Measurements from ENCODE around the gene OR1K1.
"Not testable (repeated sequence)": the region's sequence is repeated elsewhere in the genome, so short reads cannot be mapped to it uniquely, and the experiment has no call there.

Gene OR1K1

DNA sequence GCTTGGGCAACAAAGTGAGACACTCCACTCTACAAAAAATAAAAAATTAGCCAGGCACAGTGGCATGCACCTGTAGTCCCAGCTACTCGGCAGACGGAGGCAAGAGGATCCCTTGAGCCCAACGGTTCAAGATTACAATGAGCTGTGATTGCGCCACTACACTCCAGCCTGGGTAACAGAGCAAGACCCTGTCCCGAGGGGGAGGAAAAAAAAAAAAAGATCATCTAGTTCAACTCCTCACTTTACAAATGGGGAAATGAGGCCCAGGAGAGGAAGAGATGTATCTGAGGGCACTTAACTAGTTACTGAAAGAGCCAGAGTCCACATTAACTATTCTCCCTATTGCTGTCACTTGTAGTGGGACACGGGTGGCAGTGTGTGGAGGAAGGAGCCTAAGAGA is 14.6 kb downstream of the OR1K1 start:
- no peak for DNase-seq

DNA sequence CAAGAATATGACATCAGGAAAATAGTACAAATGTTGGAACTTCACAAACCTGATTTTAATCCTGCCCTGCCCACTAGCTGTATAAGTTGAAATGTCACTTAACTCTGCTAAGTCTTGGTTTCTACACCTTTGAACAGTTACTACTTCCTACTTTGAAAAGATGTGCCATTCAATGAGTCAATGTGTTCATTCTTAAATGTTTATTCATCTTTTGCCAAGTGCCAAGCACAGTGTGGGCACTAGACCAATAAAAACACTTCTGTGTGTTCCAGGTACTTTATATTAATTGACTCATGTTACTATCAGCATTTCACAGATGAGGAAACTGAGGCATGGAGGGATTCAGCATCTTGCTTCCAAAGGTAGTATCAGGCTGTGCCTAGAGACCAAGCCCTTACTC is 15.6 kb downstream of the OR1K1 start:
- no peak for DNase-seq

DNA sequence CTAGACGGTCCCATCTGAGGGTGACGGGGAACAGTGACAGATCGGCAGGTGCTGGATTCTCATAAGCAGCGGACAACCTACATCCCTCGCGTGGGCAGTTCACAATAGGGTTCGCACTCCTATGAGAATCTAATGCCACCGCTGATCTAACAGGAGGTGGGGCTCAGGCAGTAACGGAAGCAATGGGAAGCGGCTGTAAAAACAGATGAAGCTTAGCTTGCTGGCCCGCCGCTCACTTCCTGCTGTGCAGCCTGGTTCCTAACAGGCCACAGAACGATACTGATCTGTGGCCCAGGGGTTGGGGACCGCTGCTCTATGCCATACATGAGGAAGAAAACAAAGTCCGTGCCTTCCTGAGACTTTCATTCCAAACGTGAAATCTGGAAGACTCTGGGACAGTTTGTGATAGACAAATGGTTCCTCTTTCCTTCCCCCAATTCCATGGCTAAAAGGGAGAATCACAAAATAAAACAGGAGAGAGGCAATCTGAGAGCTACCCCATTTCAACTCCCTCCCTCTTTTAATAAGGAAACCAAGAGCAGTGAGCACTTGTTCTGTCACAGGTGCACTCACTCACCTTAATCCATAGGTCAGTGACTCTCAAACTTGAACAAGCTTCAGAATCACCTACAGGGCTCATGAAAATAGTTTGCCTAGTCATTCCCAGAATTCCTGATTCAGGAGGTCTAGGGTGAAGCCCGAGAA is 16.4 kb downstream of the OR1K1 start:
- no peak for DNase-seq

DNA sequence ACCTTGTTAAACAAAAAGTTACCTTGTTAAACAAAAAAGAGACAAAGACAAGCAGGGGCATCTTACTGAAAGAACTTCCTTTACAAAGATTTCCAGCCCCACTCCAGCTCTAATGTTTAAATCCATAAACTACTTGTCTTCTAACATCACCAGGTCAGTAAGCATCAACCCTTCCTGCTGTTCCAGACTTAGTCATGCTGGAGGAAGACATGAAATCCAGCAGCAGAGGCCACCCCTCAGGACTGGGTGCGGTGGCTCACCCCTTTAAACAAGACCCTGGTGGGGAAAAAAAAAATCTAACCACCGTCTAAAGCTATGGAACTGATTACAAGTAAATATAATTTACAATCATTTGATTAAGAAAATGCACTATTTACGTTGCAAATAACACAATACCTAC is 19.4 kb downstream of the OR1K1 start:
- DNase-seq, result peak in 1 of 3 experiments; percentile 34

DNA sequence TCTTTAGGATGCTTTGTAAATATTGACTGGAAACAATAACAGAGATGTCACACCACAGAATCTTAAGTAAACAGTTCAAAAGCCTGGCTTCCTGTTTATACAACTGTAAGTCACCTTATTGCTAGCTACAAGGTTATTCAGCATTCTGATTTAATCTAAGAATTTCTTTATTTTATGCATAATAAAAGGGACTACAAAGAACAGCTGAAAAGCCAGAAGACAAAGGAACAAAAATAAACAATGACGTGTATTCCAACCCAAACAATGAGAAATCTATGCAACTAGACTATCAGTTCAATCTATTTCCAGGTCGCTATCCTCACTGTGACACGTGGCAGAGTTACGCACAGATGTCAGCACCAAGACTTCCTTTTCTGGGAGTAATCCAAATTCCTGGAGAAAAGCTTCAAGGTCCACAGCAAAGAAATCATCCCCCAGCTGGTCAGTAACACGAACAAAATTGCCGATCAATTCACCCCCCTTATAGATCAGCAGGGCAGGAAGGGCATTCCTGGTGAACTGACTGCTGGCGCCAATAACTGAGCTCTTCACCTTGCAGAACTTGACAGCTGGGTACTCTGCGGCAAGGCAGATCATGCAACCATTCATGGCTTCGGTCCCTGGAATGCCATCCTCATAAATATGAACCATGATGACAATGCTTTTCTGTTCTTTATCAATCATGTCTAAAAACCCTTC is 20.0 kb downstream of the OR1K1 start:
- peak in 1 of 3 experiments; percentile 34 for DNase-seq

DNA sequence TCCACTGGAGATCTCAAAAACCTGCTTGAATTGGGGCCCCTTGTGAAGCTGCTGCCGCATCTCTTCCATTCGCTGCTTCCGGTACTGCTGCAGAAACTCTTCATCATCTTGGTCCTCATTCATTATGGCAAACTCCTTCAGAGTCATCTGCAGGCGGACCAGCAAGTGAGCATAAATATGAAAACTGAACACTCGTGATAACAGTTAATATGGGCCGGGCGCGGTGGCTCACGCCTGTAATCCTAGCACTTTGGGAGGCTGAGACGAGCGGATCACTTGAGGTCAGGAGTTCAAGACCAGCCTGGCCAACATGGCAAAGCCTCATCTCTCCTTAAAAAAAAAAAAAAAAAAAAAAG is 20.5 kb downstream of the OR1K1 start:
- DNase-seq, result no peak

DNA sequence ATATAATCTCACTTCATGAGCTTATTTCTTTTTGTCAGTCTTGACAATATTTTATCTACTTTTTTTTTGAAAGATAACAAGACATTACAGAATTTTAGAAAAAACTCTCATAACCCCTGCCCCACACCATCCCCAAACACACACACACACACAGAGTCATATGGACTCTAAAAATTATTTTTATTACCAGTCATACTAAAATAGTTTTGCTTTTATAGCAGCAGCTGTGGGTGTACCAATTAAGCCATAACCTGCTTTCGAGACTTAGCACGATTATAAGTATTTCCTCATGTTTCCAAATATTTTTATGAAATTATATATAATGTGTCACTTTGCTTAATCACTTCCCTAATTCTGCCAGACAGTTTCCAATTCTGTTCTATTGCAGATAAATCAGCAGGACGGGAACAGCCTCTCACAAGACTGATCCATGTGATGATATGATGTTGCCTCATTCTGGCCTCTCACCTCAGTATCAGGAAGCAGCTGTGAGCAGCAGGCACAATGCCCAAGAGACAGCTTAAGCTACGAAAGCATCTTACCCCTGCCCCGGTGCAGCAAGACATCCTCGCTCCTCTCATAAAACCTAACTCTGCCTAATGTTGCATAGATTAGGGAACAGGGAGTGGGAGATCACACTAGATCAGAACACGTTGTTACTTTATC is 21.5 kb downstream of the OR1K1 start:
- DNase-seq, result no peak

DNA sequence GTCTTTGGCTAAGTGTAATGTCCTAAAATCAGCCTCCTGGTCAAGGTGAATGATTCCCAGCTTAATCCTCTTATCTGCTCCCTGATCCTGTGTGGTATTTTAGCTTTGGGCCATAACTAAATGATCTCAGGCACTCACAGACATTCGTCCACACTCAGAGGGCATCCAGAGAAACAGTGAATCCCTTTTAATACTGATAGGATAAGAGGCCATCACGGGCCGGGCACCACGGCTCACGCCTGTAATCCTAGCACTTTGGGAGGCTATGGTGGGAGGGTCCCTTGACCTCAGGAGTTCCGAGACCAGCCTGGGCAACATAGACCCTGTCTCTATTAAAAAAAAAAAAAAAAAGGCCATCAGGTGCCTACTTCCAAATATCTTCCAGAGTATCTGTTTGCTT is 22.1 kb downstream of the OR1K1 start:
- DNase-seq, result no peak

DNA sequence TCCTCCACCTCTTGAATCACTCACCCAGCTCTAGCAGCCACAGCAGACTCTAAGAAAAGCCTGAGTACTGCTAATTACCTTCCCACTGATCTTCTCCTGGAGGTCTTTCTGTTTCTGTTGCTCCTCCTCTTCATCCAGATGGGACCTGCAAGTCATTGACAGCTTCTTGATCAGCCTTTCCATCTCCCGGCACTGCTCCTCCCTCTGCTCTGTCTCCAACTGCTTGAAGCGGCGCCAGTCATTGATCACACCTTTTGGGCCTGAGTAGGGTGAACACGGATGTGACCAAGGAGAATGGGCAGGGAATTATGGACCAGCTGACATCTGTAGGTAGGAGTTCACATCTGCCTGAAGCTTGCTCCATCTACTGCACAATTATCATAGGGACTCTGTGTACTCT is 23.0 kb downstream of the OR1K1 start:
- no peak for DNase-seq

DNA sequence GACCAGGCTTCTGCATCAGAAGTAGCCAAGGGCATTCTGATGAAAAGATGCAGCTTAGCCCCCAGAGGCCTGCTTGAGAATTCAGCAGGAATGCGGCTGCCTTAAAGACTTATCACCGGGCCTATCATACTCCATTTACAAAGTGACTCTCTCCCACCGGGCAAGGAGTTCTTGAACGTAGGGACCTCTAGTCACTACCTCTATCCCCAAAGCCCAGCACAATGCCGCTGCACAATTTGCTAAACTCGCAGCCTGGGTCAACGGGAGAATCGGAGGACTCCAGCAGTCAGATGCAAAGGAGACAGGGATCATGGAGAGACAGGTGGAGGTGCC is 27.8 kb downstream of the OR1K1 start:
- no peak for DNase-seq

DNA sequence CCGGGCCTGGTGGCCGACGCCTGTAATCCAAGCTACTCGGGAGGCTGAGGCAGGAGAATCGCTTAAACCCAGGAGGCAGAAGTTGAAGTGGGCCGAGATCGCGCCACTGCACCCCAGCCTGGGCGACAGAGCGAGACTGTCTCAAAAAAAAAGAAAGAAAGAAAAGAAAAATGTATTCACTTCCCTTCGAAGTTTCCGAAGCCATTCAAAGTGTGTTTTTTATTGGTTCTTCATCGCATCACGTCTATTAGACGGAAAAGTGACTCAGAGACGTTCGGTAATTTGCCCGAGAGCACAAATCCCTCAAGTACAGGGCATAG is 29.0 kb downstream of the OR1K1 start:
- DNase-seq, result not testable (repeated sequence)

DNA sequence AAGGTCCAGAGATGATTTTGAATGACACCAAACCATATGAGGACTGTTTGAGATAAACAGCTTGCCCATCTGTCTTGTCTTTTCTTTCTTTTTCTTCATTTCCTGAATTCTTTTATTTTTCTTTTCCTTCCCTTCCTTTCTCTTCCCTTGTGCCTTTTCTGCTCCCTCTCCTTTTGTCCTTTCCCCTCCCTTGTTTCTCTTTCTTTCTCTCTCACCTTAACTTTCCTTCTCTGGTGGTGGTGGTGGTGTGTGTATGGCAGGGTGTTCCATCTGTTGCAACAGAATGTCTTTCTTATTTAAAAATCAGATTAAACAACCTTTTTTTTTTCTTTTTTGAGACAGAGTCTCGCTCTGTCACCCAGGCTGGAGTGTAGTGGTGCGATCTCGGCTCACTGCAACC is 32.3 kb downstream of the OR1K1 start:
- DNase-seq, result no peak

DNA sequence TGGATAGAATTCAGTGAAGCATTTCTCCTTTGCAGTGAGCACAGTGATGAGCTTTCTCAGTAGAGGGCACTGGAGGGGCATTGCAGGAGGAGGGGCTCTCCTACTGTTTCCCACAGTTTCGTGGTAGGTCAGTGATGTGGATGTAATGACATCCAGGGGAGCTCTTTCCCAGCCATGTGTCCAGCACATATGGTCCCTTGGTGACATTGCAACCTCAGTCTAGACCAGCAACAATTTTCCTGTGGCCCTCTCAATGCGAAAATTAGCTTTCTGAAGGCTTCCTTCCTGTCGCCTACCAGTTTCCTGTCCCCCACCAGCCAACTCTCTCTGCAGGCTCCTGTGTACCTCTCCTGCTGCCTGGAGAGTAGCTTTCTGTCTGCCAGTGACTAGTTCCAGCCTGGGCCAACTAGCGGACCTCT is 35.4 kb downstream of the OR1K1 start:
- DNase-seq, result no peak

DNA sequence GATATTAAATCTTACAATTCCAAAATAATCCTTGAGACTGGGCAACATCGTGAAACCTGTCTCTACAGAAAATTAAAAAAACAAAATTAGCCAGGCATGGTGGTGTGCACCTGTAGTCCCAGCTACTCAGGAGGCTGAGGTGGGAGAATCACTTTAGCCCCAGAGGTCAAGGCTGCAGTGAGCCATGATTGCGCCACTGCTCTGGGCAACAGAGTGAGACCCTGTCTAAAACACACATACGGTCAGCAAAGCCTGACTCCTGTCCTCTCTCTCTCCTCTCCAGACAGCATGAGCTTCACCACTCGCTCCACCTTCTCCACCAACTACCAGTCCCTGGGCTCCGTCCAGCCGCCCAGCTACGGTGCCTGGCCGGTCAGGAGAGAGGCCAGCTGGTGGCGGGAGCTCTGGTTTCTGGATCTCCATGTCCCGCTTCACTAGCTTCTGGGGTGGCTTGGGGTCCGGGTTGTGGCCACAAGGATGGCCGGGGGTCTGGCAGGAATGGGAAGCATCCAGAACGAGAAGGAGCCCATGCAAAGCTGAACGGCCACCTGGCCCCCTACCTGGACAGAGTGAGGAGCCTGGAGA is 37.4 kb downstream of the OR1K1 start:
- DNase-seq, result no peak

DNA sequence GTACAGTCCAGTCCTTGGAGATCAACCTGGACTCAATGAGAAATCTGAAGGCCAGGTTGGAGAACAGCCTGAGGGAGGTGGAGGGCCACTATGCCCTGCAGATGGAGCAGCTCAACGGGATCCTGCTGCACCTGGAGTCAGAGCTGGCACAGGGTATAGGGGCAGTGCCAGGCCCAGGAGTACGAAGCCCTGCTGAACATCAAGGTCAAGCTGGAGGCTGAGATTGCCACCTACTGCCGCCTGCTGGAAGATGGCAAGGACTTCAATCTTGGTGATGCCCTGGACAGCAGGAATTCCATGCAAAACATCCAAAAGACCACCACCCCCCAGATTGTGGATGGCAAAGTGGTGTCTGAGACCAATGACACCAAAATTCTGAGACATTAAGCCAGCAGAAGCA is 38.5 kb downstream of the OR1K1 start:
- DNase-seq, result not testable (repeated sequence)

DNA sequence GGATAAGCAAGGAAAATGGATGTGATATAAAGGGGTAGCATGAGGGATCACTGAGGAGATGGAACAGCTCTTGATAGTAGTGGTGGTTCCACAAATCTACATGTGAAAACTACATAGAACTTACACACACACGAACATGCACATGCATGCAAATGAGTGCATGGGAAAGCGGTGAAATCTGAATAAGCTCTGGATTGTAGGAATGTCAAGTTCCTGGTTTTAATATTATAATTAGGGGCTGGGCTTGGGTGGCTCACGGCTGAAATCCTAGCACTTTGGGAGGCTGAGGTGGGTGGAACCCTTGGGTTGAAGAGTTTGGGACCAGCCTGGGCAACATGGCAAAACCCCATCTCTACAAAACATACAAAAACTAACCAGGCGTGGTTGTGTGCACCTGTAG is 41.6 kb downstream of the OR1K1 start:
- no peak for DNase-seq

DNA sequence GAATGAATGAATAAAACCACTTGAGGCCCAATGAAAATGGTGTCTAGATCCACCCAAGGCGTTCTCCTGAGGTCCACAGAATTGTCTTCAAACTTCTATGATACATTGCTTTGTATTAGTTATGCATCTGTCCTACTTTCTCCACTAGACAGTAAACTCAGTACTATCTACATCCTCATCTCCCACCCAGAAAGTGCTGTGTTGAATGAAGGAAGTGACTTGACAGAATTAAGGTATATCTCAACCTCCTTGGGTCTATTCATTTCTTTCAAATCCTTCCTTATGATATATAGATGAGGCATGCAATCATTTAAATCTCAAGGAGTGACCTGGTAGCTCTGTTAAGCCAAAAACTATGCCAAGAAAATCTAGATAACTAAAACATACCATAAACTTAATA is 44.2 kb downstream of the OR1K1 start:
- no peak for DNase-seq

DNA sequence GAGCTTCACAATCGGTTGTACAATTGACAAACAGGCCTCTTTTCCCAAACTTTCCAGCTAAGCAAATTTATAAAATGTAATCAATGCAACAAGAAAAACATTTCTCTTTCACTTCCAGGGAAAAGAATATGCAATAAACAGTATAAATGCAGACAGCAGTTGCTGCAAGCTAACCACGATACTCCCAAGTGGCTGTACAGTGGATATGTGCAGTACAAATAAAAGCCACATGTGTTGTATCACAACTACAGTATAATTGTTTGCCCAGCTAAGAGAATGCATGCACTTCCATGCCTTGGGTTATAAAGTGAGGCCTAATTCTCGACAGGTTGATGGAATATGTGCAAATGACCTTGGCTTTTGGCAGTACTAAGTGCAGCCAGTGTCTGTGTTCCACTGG is 45.2 kb downstream of the OR1K1 start:
- no peak for DNase-seq

DNA sequence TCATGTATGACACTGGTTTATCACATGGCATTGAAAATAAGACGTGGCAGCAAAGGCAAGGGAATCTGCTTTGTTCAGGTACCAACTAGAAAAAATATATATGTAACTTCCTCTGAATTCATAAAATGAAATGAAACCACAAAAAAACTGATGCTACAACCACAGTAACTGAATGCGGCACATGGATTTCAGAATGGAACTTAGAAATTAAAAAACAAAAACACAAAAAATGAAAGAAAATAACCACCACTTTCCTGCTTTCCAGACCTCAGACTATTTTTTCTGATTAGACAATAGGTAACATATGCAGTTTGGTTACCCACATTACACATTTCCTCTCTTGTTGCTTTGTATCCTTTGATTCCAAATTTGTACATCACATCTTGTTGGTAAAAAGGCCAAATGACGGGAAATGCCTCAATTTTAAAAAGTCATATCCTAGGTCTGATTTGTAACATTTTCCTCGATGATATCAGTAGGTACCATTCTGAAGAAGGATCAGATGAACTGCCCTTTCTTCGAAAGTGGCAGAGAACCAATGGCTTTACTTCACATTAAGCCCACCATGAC is 46.5 kb downstream of the OR1K1 start:
- no peak for DNase-seq

DNA sequence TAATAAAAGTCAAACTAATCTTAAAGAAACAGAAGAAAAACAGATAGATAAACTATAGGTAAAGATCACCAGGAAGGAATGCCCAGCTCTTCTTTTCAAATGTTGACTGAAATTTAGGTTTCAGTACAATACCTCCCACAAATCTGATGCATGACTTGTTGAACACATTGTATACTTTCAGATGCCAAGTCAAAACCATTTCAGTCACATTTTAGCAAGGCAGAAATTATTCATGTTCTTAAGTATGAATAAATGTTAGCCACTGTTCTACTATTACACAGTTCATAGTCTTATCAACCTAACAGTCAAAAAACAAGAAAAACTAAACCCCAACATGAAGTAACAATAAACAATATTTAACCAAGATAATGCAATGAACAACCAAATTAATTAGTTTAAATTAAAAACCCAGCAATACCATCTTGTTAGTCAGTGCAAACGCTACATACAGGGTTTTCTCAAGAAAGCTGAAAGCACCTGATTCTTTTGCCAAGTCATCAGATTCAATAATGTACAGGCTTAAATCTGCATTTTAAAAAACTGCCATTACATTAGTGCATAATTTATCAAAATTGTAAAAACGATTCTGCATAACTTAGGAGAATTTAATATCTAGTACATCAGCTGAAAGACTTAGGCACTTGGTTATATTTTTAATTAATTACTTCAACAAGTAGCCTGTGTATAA is 48.5 kb downstream of the OR1K1 start:
- no peak for DNase-seq

Data from NCI-H1417 (cell line).